Erythroblast (primary cell): ENCODE data around the gene BCL2A1.

Experiments used
- GATA1 ChIP-seq: IDR thresholded peaks from 2 replicates; pipeline ENCODE4 v1.6.1; 2011; ENCODE audit warnings: low read depth, mild to moderate bottlenecking, control low read depth, low read length, moderate library complexity
- POLR2A ChIP-seq: IDR thresholded peaks from 2 replicates; pipeline ENCODE4 v1.6.1; 2011; ENCODE audit warnings: mild to moderate bottlenecking, low read length

DNA sequence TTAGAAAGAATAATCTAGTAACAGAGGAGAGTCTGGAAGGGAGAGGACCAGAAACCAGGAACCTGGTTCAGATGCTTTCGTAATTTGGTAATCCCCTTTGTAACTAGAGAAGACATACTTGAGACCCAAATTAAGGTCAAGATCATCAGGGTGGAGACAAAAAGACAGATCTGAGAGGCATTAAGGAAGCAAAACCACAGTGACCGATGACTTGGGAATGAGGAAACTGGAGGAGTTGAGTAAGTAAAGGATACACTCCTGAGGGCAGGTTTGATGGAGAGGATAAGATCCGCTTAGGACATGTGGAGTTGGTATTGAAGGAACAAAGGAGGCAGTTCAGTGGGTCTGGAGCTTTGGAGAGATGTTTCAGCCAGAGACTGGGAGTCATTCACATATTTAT, 23.6 kb upstream of the BCL2A1 start:
- no peak for TF ChIP-seq POLR2A
- TF ChIP-seq GATA1, result no peak
